GM23248 (cell line): ENCODE data around the gene WAC.

ENCODE experiments used
- EZH2 ChIP-seq: fragments of 200-600 bp; sonication (generic); IDR thresholded peaks from 2 replicates; pipeline ENCODE4 v1.6.1; 2018; ENCODE audit warnings: antibody characterized with exemption, mild to moderate bottlenecking; ENCODE audit not compliant: insufficient read depth, poor library complexity, severe bottlenecking
- EZH2phosphoT487 ChIP-seq: fragments of 200-600 bp; sonication (generic); IDR thresholded peaks from 2 replicates; pipeline ENCODE4 v1.6.1; 2018; ENCODE audit warnings: antibody characterized with exemption, moderate library complexity, mild to moderate bottlenecking, low read depth; ENCODE audit not compliant: insufficient read depth

DNA sequence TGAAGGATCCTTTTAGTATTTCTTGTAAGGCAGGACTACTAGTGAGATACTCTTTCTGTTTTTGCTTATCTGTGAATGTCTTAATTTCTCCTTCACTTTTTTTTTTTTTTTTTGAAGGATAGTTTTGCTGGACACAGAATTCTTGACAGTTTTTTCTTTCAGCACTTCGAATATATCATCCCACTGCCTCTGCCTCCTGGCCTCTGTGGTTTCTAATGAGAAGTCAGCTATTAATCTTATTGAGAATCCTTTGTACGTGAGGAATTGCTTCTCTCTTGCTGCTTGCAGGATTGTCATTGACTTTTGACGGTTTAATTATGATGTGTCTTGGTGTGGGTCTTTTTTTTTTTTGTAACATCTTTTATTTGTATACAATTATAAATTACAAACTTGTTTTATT, 12.6 kb upstream of the WAC start:
- TF ChIP-seq EZH2 (no peak), EZH2phosphoT487 (no peak)
